G401.6 (cell line): ENCODE data around the gene ARPP19.
"Not testable (repeated sequence)": the region's sequence is repeated elsewhere in the genome, so short reads cannot be mapped to it uniquely, and the experiment has no call there.

Experiments
- FAIRE-seq: peaks from 2 replicates; lab custom pipeline; 2012; peaks lifted over from hg19 to GRCh38; lab: Jason Lieb, UNC

Gene ARPP19

GRCh38 chr15:52512869-52513268, 56.0 kb downstream of the ARPP19 start:
- FAIRE-seq, result not testable (repeated sequence)

GRCh38 chr15:52511084-52511483, 57.7 kb downstream of the ARPP19 start:
- no peak for FAIRE-seq

DNA sequence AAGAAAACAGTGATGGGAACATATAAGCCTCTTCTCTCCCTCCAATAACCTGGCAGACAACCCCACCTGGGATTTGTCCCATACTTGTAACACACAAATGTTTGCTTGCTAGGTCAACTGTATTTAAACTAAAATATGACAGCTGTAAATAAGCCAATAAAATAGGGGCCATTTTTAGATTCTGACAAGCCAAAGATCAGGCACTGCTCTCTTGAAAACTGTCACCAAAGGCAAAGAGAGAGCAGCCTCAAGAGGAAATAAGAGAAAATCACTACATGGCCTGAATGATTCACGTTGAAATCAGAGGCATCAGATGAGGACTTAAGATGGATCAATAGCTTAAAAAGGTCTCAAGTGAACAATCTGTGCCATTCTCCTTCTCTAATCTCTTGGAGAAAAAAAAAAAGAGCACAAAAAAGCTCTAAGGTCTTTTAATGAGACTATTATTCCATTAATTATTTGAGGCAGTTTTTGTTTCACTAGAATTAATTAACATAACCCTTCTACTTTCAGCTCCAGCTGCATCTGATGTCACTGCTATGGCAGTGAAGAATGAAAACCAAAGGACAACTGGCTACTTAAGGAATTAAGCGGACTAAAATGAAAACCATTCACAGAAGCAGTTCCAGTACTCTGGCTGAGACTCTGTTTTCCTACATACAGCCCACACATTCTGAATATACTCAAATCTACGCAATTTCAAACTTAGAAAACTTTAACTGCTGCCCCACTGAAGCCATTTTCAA, 59.2 kb downstream of the ARPP19 start:
- FAIRE-seq, result no peak

DNA sequence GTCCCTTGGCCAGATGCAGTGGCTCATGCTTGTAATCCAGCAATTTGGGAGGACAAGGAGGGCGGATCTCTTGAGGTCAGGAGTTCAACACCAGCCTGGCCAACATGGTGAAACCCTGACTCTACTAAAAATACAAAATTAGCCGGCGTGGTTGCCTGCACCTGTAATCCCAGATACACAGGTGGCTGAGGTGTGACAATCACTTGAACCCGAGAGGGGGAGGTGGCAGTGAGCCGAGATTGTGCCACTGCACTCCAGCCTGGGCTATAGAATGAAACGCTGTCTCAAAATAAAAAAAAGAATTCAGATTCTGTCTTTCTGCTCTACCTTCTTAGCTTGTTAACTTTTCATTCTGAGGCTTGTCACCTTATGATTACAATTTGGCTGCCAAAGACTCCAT, 62.3 kb downstream of the ARPP19 start:
- FAIRE-seq, result no peak

- FAIRE-seq, result no peak
These were observed 63.7 kb downstream of the ARPP19 start for GRCh38 chr15:52505151-52505550.

- no peak for FAIRE-seq
These were observed 64.9 kb downstream of the ARPP19 start for GRCh38 chr15:52503788-52504496.

- no peak for FAIRE-seq
These were observed 66.2 kb downstream of the ARPP19 start for GRCh38 chr15:52502608-52503007.

DNA sequence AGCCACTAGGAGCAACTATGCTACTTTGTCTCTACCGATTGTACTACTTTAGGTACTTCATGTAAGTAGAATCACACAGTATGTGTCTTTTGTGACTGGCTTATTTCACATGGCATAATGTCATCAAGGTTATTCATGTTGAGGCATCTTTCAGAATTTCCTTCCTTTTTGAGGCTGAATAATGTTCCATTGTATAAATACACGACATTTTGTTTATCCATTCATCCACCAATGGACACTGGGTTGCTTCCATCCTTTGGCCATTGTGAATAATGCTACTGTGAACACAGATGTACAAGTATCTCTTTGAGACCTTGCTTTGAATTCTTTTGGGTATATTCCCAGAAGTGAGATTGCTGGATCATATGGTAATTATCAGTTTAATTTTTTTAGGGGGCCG, 69.3 kb downstream of the ARPP19 start:
- no peak for FAIRE-seq

GRCh38 chr15:52498706-52499105, 70.1 kb downstream of the ARPP19 start:
- FAIRE-seq, result no peak
